Activated naive CD4-positive, alpha-beta T cell treated with anti-CD3 and anti-CD28 coated beads for 36 hours (primary cell): ENCODE measurements around the gene RAB6B. TPM values are rescaled to one million over a fixed set of nuclear protein-coding genes. Genes with fewer than 3 reads are reported as not detected.
A peak's percentile ranks its signal among the peaks of the same experiment; 100 is the strongest.

ENCODE experiments used
- CTCF ChIA-PET: fragments of 350-600 bp; sonication (Branson Sonifier 250); formaldehyde crosslinking; loops from one replicate; lab custom pipeline; 2021; ENCODE audit warnings: antibody characterized with exemption; lab: Charles Lee
- DNase-seq: peaks from one replicate; pipeline ENCODE4 v3.0.0-alpha.2; 2020
- H3K27ac Mint-ChIP-seq: one replicate; pipeline ENCODE4 v1.8.0; 2021; ENCODE audit warnings: mild to moderate bottlenecking, mixed read lengths
- H3K27me3 Mint-ChIP-seq: one replicate; pipeline ENCODE4 v1.8.0; 2021; ENCODE audit warnings: low read depth, mixed read lengths
- H3K36me3 Mint-ChIP-seq: one replicate; pipeline ENCODE4 v1.8.0; 2021; ENCODE audit warnings: low read depth, mixed read lengths
- H3K4me1 Mint-ChIP-seq: one replicate; pipeline ENCODE4 v1.8.0; 2021; ENCODE audit warnings: low read depth, mixed read lengths
- H3K4me3 Mint-ChIP-seq: one replicate; pipeline ENCODE4 v1.8.0; 2021; ENCODE audit warnings: mild to moderate bottlenecking, moderate library complexity, mixed read lengths
- H3K9me3 Mint-ChIP-seq: one replicate; pipeline ENCODE4 v1.8.0; 2021; ENCODE audit warnings: mixed read lengths
- intact Hi-C: fragments of 100-400 bp; cut with micrococcal nuclease; formaldehyde crosslinking; loops from one replicate; pipeline ENCODE4 v1.15.1; 2023
- total RNA-seq, 2 experiments: library from RNA; stranded (reverse); gene quantifications; one replicate each; pipeline ENCODE4 v1.2.3, GENCODE V29; 2021

The RAB6B gene
- total RNA-seq, 2 experiments from 2014 or later: not detected

DNA sequence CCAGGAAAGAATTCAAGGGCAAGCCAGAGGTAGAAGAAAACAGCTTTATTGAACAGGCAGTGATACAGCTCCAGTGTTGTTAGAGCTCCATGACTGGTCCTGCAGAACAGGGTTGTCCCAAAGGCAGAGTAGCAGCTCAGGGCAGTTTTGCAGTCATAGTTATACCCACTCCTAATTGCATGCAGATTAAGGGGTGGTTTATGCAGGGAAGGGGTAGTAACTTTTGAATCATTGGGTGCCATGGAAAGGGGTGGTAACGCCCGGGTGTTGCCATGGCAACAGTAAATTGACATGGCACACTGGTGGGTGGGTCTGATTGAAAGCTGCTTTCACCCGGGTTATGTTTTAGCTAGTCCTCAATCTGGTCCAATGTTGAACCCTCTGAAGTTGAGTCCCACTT is 9.7 kb upstream of the RAB6B start:
- intact Hi-C loops: no loop called here
- H3K27ac Mint-ChIP-seq: no peak overlapping the region
- H3K4me1 Mint-ChIP-seq: no peaks in the 10 kb centered on the region
- no peaks in the 10 kb centered on the region for H3K36me3 Mint-ChIP-seq
- CTCF ChIA-PET: no interaction called here
- DNase-seq: no peak
- H3K27me3 Mint-ChIP-seq: peaks cover 19% of the 10 kb centered on the region
- peaks cover 4% of the 10 kb centered on the region for H3K9me3 Mint-ChIP-seq
- no peak overlapping the region for H3K4me3 Mint-ChIP-seq

DNA sequence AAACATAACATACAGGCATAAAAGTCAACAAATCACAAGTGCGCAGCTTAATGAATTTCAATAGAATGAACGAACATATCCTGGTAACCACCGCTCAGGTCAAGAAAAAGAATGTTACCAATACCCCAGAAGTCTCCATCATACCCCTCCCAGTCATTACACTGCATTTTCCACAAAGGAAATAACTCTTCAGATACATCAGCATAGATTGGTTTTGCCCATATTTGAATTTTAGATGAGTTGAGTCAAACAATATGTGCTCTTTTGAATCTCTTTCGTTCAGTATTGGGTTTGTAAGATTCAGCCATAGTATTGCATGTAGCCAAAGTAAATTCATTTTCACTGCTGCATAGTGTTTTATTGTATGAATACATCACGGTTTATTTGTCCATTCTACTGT is 6.2 kb upstream of the RAB6B start:
- Mint-ChIP-seq H3K36me3 (no peaks in the 10 kb centered on the region), H3K9me3 (peaks cover 4% of the 10 kb centered on the region), H3K27ac (no peak overlapping the region), H3K4me3 (no peak overlapping the region), H3K4me1 (no peaks in the 10 kb centered on the region), H3K27me3 (peaks cover 15% of the 10 kb centered on the region)
- CTCF ChIA-PET: no interaction called here
- DNase-seq: no peak
- intact Hi-C loops: no loop called here

DNA sequence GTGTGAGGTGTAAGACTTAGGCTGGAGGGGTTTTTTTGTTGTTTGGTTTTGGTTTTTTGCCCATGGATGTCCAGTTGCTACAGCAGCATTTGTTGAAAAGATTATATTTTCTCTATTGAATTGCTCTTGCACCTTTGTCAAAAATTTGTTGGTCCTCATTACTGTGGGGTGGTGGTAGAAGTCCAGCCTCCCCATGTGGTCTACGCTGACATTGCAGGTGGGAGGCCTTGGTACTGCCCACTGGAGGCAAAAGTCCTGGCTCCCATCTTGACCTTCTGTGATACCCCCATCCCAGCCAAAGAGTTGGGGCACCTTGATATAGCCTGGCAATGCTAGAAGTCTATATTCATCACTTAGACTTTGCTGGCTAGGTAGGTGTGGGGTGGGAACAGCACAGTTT is 5.4 kb upstream of the RAB6B start:
- Mint-ChIP-seq H3K4me1 (no peaks in the 10 kb centered on the region), H3K27me3 (peaks cover 22% of the 10 kb centered on the region), H3K9me3 (peaks cover 4% of the 10 kb centered on the region), H3K27ac (no peak overlapping the region), H3K36me3 (no peaks in the 10 kb centered on the region), H3K4me3 (no peak overlapping the region)
- intact Hi-C loops: no loop called here
- no peak for DNase-seq
- CTCF ChIA-PET: no interaction called here

DNA sequence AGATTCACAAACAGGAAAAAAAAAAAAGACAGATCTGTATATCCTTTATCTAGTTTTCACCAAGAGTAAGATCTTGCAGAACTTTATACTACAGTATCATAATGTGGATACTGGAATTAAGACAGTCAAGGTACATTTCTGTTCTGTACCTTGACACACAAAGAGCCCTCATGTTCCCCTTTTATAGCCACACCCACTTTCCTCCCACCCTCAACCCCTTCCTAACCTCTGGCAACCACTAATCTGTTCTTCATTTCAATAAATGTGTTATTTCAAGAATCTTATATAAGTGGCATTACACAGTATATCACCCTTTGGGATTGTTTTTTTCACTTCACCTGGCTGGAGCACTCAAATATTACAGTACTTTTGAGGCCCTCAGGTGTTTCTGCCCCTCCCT is 3.6 kb upstream of the RAB6B start:
- no peaks in the 10 kb centered on the region for H3K36me3 Mint-ChIP-seq
- no peak for DNase-seq
- H3K27ac Mint-ChIP-seq: no peak overlapping the region
- H3K4me3 Mint-ChIP-seq: no peak overlapping the region
- peaks cover 4% of the 10 kb centered on the region for H3K4me1 Mint-ChIP-seq
- intact Hi-C loops: no loop called here
- H3K9me3 Mint-ChIP-seq: peaks cover 4% of the 10 kb centered on the region
- CTCF ChIA-PET: no interaction called here
- peaks cover 21% of the 10 kb centered on the region for H3K27me3 Mint-ChIP-seq

DNA sequence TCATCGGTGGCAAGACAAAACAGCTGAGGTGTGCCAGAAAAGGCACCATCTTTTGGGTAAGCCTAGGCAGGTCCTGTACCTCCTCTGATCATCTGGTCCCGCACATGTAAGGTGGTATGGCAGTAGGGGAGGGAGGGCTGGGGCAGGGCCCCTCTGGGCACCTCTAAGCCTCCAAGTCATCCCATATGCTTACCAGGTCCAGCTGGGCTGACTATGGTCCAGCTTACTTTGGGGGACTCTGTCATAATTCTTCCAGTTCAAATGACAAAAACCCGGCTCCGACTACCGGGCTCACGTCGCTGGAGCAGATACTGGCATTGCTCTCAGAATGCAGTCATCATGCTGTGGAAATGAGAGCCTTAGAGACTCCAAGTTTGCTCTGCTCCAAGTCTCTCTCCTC is 1.9 kb upstream of the RAB6B start:
- DNase-seq: no peak
- CTCF ChIA-PET: interaction anchor here (1.2 kb wide), 1 partner anchor 31 kb away, joined by 3 read pairs; no protein-coding TSS in a partner anchor
- intact Hi-C loops: no loop called here
- Mint-ChIP-seq H3K27me3 (peaks cover 33% of the 10 kb centered on the region), H3K4me1 (peaks cover 4% of the 10 kb centered on the region), H3K4me3 (no peak overlapping the region), H3K9me3 (no peaks in the 10 kb centered on the region), H3K27ac (no peak overlapping the region), H3K36me3 (no peaks in the 10 kb centered on the region)

DNA sequence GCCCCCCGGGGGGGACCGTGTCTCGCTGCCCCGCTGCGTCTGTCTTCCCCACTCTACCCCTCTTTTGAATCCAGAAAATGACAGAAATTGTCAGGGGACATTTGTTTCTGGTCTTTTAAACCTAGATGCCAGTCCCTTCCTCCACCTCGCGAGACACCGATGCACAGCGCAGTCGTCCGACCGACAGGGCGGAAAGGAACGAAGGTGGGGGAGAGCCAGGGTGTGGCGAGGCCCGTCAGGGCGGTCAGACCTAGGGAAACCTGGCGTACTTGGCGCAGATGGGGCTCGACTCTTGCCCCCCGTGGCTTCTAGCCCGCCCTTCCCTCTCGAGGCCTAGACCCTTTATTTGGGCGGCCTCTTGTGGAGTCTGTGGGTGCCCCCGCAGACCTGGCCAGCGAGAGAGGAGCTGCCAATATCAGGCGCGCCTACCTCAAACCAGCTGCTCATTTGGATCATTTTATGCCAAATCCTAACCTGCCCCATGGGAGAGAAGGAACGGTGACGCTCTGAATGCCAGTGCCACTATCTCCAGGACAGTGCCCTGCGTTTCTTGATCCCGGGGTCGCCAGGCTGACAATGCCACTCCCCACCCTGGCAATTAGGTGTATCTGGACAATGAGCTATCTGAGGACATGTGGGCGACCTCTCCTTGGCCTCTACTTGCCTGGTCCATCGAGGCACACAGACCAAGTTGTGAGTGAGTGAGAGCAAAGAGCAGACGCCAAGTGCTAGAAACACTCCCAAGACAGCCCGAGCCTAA is 500 bp upstream of the RAB6B start:
- no peak for DNase-seq
- Mint-ChIP-seq H3K27ac (no peak overlapping the region), H3K4me1 (peaks cover 4% of the 10 kb centered on the region), H3K9me3 (no peaks in the 10 kb centered on the region), H3K27me3 (peaks cover 36% of the 10 kb centered on the region), H3K4me3 (peak overlapping the region; percentile 52), H3K36me3 (no peaks in the 10 kb centered on the region)
- CTCF ChIA-PET: interaction anchor here (0.6 to 1.2 kb wide), 2 partner anchors 32 to 87 kb away, joined by 3 read pairs; no protein-coding TSS in a partner anchor
- intact Hi-C loops: no loop called here

DNA sequence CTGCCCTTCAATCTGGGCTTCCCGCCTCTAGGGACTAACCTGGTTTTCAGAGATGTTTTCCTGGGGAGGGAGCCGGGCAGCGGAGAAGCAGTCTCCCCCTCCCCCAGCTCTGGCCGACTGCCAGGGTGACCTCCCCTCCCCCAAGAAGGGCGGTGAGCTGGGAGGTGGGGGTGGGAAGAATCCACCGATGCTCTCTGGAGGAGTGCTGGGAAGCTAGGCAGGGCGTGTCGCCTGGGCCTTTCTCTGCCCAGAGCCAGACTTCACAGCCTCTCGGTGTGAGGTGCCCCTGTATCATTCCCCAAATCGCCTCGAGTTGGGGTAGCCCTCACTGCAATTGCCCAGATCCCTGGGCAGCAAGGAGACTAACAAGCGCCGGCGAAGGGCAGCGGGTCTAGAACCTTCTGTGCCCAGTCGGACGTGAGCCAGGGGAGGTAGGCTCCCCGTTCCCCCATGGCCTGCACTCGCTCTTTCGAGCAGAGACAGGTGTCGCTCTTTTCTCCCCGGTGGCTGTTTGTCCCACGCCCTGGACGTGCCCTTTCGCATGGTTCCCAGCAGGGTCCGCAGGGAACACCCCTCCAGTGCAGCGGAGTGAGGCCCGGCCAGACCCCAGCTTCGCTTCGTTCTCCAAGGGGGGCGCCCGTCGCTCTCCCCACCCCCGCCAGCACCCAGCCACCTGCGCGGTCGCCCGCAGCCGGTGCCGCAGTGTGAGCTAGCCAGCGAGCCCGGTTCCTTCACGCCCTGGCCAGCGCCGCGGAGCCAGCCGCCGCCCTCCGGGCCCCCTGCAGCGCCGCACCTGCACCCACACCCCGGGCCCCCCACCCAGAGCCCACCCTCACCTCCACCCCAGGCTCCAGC is 1.1 kb downstream of the RAB6B start:
- Mint-ChIP-seq H3K27me3 (peaks cover 40% of the 10 kb centered on the region), H3K4me1 (peaks cover 4% of the 10 kb centered on the region), H3K9me3 (no peaks in the 10 kb centered on the region), H3K36me3 (no peaks in the 10 kb centered on the region), H3K27ac (no peak overlapping the region), H3K4me3 (no peak overlapping the region)
- no peak for DNase-seq
- CTCF ChIA-PET: no interaction called here
- intact Hi-C loops: no loop called here

DNA sequence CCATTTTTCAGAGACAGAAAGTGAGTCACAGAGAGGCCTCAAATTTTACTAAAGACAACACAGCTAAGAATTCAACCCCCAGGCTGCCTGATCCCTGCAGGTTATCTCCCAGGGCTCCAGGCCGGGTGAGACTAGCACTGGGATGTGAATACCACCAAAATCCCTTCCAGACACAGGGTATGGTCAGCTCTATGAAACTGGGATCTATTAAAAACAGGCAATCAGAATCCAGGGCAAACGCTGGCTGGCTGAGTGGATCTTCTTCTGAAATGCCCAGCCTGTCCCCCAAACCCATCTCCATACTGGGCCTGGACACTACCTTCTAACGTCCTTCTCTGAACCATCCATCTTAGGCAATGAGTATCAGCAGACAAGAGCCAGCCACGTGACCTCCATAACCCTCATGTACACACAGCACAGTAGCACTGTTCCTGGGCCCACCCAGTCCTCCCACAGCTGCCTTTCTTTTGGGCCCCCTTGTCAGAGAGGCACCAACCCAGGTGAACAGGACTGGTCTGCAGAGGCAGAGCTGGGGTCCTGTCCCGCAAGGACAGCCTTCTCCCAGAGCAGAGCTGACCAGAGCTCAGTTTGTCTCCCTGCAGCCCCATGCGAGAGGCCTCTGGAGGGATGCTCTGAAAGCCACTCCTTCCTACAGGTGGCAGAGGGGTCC is 1.9 kb downstream of the RAB6B start:
- intact Hi-C loops: no loop called here
- no peak overlapping the region for H3K27ac Mint-ChIP-seq
- H3K27me3 Mint-ChIP-seq: peaks cover 40% of the 10 kb centered on the region
- H3K9me3 Mint-ChIP-seq: no peaks in the 10 kb centered on the region
- CTCF ChIA-PET: no interaction called here
- peaks cover 4% of the 10 kb centered on the region for H3K4me1 Mint-ChIP-seq
- no peaks in the 10 kb centered on the region for H3K36me3 Mint-ChIP-seq
- no peak overlapping the region for H3K4me3 Mint-ChIP-seq
- no peak for DNase-seq

DNA sequence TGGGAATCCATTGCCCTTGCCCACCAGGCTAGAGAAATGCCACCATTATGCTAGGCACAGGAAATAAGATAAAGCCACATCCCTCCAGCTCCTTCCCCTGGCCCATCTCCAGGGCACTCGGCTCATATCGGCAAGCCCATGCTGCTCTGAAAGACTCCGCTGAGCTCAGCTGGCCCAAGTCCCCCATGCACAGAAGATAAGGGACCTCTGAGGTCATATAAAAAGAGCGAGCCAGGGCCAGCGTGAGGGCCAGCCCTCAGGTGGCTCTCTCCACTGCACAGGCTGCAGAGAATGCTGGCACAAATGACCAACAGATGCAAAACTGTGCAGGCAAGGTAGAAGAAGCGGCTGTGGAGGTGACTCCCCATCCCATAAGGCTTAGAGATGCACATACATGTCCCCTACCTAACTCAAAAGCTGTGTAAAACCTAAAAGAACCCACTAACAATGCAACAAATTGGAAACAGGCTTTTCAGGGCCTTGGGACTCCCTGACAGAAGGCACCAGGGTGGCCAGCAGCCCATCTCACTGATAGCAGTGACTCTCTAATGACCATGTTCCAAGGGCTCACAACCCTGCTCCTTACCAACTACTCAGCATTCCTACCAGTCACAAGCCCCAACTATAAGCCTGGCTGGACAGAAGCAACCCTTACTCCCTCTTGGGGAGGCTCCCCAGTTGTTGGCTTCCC is 3.0 kb downstream of the RAB6B start:
- Mint-ChIP-seq H3K9me3 (no peaks in the 10 kb centered on the region), H3K36me3 (no peaks in the 10 kb centered on the region), H3K4me1 (peaks cover 4% of the 10 kb centered on the region), H3K27ac (no peak overlapping the region), H3K27me3 (peaks cover 38% of the 10 kb centered on the region), H3K4me3 (no peak overlapping the region)
- no peak for DNase-seq
- CTCF ChIA-PET: no interaction called here
- intact Hi-C loops: no loop called here

DNA sequence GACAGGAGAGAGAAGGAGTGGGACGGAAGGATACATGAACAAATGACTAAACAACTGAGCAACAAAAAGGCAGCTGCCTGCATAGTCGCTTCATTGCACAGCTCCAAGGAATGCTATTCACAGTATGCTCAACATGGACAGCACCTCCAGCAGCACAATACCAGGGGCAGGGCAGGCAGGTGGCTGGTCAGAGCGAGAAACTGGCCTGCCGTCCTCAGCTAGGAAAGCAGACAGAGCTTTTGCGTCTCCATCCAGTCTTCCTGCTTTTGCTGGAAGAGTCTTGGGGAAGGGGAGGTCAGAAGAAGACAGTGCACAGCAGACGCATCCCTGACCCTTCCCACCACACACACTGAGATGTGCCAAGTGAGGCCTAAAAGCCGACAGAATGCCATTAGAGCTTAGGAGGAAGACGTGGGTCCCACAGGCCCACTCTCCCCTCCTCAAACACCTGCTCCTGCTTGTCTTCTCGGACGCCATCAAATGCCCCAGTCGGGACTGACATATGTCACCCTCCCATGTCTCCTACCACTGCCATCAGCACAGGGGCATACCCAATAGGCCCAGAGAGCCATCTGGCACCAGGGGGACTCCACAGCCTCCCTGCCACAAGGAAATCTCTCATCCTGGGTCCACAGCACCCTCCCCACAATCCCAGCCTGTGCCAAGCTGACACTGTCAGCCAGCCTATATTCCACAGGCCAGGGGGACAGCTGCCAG is 3.9 kb downstream of the RAB6B start:
- Mint-ChIP-seq H3K4me3 (no peak overlapping the region), H3K27me3 (peaks cover 32% of the 10 kb centered on the region), H3K27ac (no peak overlapping the region), H3K36me3 (no peaks in the 10 kb centered on the region), H3K9me3 (no peaks in the 10 kb centered on the region), H3K4me1 (peaks cover 4% of the 10 kb centered on the region)
- DNase-seq: no peak
- CTCF ChIA-PET: no interaction called here
- intact Hi-C loops: no loop called here

DNA sequence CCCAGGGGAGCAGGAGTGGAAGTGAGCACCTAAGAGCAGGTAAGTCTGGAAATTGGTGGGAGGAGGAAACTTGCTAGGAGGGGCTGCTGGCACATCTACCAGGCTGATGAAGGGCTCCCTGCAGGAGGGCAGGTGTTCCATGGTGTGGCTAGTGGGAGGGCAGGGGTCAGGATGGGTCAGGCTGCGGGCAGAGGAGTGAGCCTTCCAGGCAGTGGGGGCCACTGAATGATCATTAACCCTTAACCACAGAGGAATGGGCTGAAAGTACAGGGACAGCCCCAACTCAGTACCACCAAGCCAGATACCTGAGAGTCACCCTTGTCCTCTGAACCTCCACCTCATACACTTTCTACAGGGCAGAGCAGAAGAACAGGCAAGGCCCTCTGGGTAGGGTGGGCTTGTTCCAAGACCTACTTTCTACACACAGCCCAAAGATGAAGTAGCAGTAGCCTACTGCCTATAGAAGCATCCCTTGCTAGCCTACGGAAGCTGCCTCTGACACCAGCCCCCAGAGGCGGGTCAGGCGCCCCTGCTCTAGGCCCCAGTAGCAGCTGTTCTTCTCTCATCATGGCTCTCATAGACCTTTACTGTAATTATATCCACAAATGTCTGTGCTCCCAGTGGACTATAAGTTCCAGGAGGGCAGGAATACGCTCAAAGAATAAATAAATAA is 4.6 kb downstream of the RAB6B start:
- no peak overlapping the region for H3K4me3 Mint-ChIP-seq
- H3K27ac Mint-ChIP-seq: no peak overlapping the region
- H3K9me3 Mint-ChIP-seq: no peaks in the 10 kb centered on the region
- intact Hi-C loops: no loop called here
- no peak for DNase-seq
- H3K27me3 Mint-ChIP-seq: peaks cover 27% of the 10 kb centered on the region
- H3K36me3 Mint-ChIP-seq: no peaks in the 10 kb centered on the region
- CTCF ChIA-PET: no interaction called here
- peaks cover 4% of the 10 kb centered on the region for H3K4me1 Mint-ChIP-seq
